Naive B cell (primary cell): ENCODE measurements around the gene MAPK8. TPM values are rescaled to one million over a fixed set of nuclear protein-coding genes. Genes with fewer than 3 reads are reported as not detected.

ENCODE experiments used
- ATAC-seq, 2 donors: fragments of 150-1000 bp; cut with Tn5 transposase; 2 replicates each; pipeline ENCODE4 v1.10.0; 2021; ENCODE audit warnings: low read depth in 2 of 2, mild to moderate bottlenecking in 2 of 2, moderate library complexity in 2 of 2
- DNase-seq: peaks from one replicate; pipeline ENCODE4 v3.0.0; 2022
- H3K27ac Mint-ChIP-seq, 6 donors: one replicate each; pipeline ENCODE4 v1.8.0; 2020 to 2022; ENCODE audit warnings: mild to moderate bottlenecking in 6 of 6, mixed read lengths in 6 of 6, moderate library complexity in 5 of 6, inconsistent platforms in 2 of 6
- H3K27me3 Mint-ChIP-seq, 3 donors: one replicate each; pipeline ENCODE4 v1.8.0; 2021 to 2022; ENCODE audit warnings: mixed read lengths in 3 of 3, mild to moderate bottlenecking in 1 of 3
- H3K36me3 Mint-ChIP-seq, 2 donors: one replicate each; pipeline ENCODE4 v1.8.0; 2020 to 2022; ENCODE audit warnings: mixed read lengths in 2 of 2, inconsistent platforms in 1 of 2, mild to moderate bottlenecking in 1 of 2
- H3K4me1 Mint-ChIP-seq, 3 donors: one replicate each; pipeline ENCODE4 v1.8.0; 2020 to 2022; ENCODE audit warnings: mixed read lengths in 3 of 3, inconsistent platforms in 1 of 3, mild to moderate bottlenecking in 1 of 3, moderate library complexity in 1 of 3
- H3K4me3 Mint-ChIP-seq, 8 donors: one replicate each; pipeline ENCODE4 v1.8.0; 2020 to 2022; ENCODE audit warnings: mild to moderate bottlenecking in 8 of 8, mixed read lengths in 8 of 8, moderate library complexity in 8 of 8, inconsistent platforms in 2 of 8
- H3K9me3 Mint-ChIP-seq, 7 donors: one replicate each; pipeline ENCODE4 v1.8.0; 2020 to 2022; ENCODE audit warnings: mixed read lengths in 7 of 7, mild to moderate bottlenecking in 5 of 7, inconsistent platforms in 2 of 7, moderate library complexity in 1 of 7
- polyA plus RNA-seq, 6 donors: library from polyadenylated mRNA; unstranded; fragments of 300-500 nt; fragmentation: Illumina TruSeq; gene quantifications; one replicate each; pipeline ENCODE4 v1.2.3, GENCODE V29; 2021; ENCODE audit warnings: low read depth in 6 of 6

MAPK8 gene
- polyA plus RNA-seq, 6 donors from 2014 or later = 7.0 to 25.8 (median 22.1) TPM

DNA sequence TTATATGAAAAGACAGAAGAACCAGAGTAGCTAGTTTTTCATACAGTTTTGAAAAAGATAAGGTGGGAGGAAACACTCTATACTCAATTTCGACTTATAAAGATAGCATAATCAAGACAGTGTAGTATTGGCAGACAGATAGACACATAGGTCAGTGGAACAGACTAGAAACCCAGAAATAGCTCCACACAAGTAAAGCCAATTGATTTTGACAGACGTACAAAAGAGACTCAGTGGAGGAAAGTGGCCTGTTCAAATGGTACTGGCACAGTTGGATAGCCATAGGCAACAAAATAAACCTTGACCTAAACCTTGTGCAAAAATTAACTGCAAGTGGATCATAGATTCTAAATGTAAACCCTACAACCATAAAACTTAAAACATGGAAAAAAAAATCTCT, 46.8 kb downstream of the MAPK8 start:
- Mint-ChIP-seq H3K27me3 (no peaks in the 10 kb centered on the region), H3K4me1 (peaks cover 0 to 24% (median 21%) of the 10 kb centered on the region in 3 donors), H3K9me3 (peaks cover 0 to 9% (median 4%) of the 10 kb centered on the region in 7 donors), H3K4me3 (no peak overlapping the region), H3K27ac (peak overlapping the region in 1 of 6 donors; percentile 22), H3K36me3 (peaks cover 0 to 13% of the 10 kb centered on the region in 2 donors)
- DNase-seq = no peak
- ATAC-seq = no peak

DNA sequence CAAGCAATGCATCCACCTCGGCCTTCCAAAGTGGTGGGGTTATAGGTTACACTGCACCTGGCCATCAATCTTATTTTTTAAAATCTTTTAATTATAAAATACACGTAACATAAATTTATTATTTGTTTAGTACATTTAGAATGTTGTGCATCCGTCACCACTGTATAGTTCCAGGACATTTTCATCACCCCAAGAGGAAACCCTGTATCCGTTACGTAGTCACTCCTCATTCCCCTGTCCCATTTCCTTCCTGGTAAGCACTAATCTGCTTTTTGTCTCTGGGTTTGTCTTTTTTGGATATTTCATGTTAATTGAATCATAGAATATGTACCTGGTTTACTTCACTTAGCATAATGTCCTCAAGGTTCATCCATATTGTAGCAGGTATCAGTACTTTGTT, 51.2 kb downstream of the MAPK8 start:
- H3K27me3 Mint-ChIP-seq = no peaks in the 10 kb centered on the region
- H3K4me1 Mint-ChIP-seq = peaks cover 0 to 25% (median 22%) of the 10 kb centered on the region in 3 donors
- peak overlapping the region in 1 of 6 donors; percentile 86 for H3K27ac Mint-ChIP-seq
- peaks cover 0 to 2% (median 0%) of the 10 kb centered on the region in 7 donors for H3K9me3 Mint-ChIP-seq
- no peak overlapping the region for H3K4me3 Mint-ChIP-seq
- ATAC-seq (no peak), DNase-seq (no peak)
- H3K36me3 Mint-ChIP-seq = no peaks in the 10 kb centered on the region

- ATAC-seq = no peak
- Mint-ChIP-seq H3K27ac (peak overlapping the region in 2 of 6 donors; percentile 7 to 13), H3K4me1 (peaks cover 0 to 25% (median 22%) of the 10 kb centered on the region in 3 donors), H3K9me3 (peaks cover 0 to 2% (median 0%) of the 10 kb centered on the region in 7 donors), H3K36me3 (no peaks in the 10 kb centered on the region), H3K4me3 (no peak overlapping the region), H3K27me3 (no peaks in the 10 kb centered on the region)
- DNase-seq = no peak
Measured at GRCh38 chr10:48358162-48358561, 51.7 kb downstream of the MAPK8 start.

- no peak for ATAC-seq
- no peak for DNase-seq
- Mint-ChIP-seq H3K36me3 (no peaks in the 10 kb centered on the region), H3K27ac (no peak overlapping the region), H3K27me3 (no peaks in the 10 kb centered on the region), H3K9me3 (peaks cover 0 to 2% (median 0%) of the 10 kb centered on the region in 7 donors), H3K4me3 (no peak overlapping the region), H3K4me1 (peaks cover 0 to 23% (median 20%) of the 10 kb centered on the region in 3 donors)
Measured at GRCh38 chr10:48358838-48359237, 52.4 kb downstream of the MAPK8 start.

GRCh38 chr10:48361176-48361575, 54.7 kb downstream of the MAPK8 start:
- no peak overlapping the region for H3K4me3 Mint-ChIP-seq
- H3K36me3 Mint-ChIP-seq = no peaks in the 10 kb centered on the region
- H3K4me1 Mint-ChIP-seq = peaks cover 0 to 23% (median 20%) of the 10 kb centered on the region in 3 donors
- DNase-seq = no peak
- H3K27me3 Mint-ChIP-seq = no peaks in the 10 kb centered on the region
- H3K27ac Mint-ChIP-seq = peak overlapping the region in 2 of 6 donors; percentile 8 to 53
- no peak for ATAC-seq
- no peaks in the 10 kb centered on the region for H3K9me3 Mint-ChIP-seq

DNA sequence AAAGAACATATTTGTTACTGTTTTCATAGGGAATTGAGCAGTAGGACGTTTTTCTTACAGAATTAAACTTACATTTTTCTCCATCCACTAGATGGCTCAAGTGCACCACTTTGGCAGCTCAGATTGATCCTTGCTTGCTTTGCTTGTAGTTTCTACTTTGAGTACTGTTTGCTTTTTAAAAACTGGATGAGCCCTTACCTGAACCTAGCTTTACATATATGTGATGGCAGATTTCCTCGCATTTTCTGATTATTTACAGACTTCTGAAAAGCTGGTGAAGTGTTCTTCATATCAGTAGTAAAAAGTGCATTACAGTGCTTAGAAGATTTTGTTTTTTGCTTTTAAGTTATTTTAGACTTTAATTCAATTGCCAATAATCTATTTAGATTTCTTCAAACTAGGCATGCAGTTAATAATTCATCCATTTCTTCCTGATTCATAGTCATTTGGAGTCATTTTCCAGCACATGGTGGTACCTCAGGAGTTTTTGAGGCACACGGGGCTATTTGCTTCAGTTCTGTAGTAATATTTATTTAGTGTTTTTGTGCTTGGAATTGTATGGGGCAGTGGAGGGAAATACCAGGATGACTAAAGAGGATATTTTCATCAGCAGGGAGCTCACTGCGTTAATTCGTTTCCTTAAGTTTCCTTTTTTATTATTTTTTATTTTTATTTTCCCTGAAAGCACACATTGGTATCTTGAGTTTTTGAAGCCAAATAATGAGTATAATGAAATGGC, 57.3 kb downstream of the MAPK8 start:
- H3K4me1 Mint-ChIP-seq = peaks cover 0 to 21% (median 15%) of the 10 kb centered on the region in 3 donors
- H3K4me3 Mint-ChIP-seq = no peak overlapping the region
- no peaks in the 10 kb centered on the region for H3K27me3 Mint-ChIP-seq
- H3K27ac Mint-ChIP-seq = peak overlapping the region in 2 of 6 donors; percentile 7 to 42
- peak; percentile 27 to 51 for ATAC-seq
- H3K36me3 Mint-ChIP-seq = no peaks in the 10 kb centered on the region
- H3K9me3 Mint-ChIP-seq = no peaks in the 10 kb centered on the region
- DNase-seq = peak; percentile 17

DNA sequence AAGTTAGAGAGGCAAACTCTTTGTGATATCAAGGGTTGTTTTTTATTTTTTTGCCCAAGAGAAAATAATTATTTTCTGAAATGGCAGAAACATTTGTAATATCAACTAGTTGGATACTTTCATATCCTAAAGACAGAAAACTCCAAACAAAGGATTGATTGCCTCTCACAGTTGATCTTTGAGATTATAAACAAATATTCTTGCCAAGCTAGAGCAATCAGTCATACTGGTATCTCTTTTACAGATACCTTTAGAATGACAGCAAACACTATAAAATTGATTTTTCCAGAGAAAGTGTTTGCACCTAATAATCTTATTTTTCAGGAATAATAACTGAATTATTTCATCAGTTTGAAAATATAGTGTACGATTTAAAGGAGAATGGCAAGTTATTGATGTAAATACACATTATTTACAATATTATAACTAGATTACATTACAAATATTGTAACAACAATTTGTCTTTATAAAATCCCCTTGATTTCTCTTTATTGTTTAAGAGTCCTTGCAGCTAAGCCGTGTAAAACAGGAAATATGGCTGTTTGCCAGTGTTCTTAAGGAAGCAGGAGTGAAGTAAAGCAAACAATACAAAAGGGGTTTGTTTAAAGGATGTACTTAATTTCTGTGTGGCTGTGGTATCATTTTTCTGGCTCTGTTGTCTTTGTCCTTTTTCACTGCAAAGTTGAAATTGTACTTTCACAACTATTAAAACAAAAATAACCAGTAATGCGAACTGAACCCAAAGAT, 58.4 kb downstream of the MAPK8 start:
- no peak overlapping the region for H3K4me3 Mint-ChIP-seq
- no peaks in the 10 kb centered on the region for H3K36me3 Mint-ChIP-seq
- no peak for DNase-seq
- ATAC-seq = no peak
- H3K27ac Mint-ChIP-seq = no peak overlapping the region
- H3K4me1 Mint-ChIP-seq = peaks cover 0 to 21% (median 15%) of the 10 kb centered on the region in 3 donors
- no peaks in the 10 kb centered on the region for H3K9me3 Mint-ChIP-seq
- H3K27me3 Mint-ChIP-seq = no peaks in the 10 kb centered on the region

DNA sequence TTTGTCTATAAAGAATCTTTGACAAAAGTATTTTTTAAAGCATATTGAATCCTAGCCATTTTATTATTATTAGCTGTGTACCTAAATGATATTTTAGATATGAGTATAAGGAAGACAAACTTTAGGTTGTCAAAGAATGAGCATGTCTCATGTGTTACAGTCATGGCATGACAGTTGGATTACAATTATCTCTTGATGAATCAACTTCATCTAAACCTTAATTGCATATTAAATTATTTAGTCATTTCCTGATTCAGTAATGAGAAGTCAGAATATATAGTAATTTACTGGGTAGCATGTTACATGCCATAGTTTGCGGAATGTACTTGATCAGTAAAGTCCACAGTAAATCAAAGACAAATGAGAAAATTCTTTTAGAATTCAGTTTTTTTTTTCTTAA, 59.2 kb downstream of the MAPK8 start:
- no peak for ATAC-seq
- no peaks in the 10 kb centered on the region for H3K27me3 Mint-ChIP-seq
- DNase-seq = no peak
- no peak overlapping the region for H3K4me3 Mint-ChIP-seq
- peaks cover 0 to 19% (median 15%) of the 10 kb centered on the region in 3 donors for H3K4me1 Mint-ChIP-seq
- no peak overlapping the region for H3K27ac Mint-ChIP-seq
- no peaks in the 10 kb centered on the region for H3K36me3 Mint-ChIP-seq
- no peaks in the 10 kb centered on the region for H3K9me3 Mint-ChIP-seq

GRCh38 chr10:48366261-48366660, 59.8 kb downstream of the MAPK8 start:
- DNase-seq (no peak), ATAC-seq (no peak)
- H3K9me3 Mint-ChIP-seq = no peaks in the 10 kb centered on the region
- peaks cover 0 to 16% (median 14%) of the 10 kb centered on the region in 3 donors for H3K4me1 Mint-ChIP-seq
- H3K36me3 Mint-ChIP-seq = no peaks in the 10 kb centered on the region
- H3K4me3 Mint-ChIP-seq = no peak overlapping the region
- no peaks in the 10 kb centered on the region for H3K27me3 Mint-ChIP-seq
- H3K27ac Mint-ChIP-seq = no peak overlapping the region

DNA sequence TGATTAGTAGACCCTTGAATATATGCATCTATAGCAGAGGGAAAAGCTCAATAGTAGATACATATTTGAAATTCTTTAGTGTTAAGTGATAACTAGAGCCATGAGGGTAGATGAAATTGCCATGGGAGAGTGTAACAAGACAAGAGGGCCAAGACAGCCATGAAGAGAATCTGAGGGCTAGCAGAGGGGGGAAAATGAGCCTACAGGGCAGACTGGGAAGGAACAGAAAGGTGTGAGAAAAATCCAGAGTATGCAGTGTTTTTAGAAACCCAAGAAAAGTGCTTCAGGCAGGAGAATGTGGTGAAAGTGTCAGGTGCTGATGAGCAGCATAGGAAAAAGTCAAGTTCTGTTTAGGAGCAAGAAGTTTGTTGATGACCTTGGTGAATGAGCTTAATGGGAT, 63.0 kb downstream of the MAPK8 start:
- Mint-ChIP-seq H3K27me3 (no peaks in the 10 kb centered on the region), H3K27ac (no peak overlapping the region), H3K4me1 (peaks cover 0 to 11% (median 8%) of the 10 kb centered on the region in 3 donors), H3K9me3 (peaks cover 0 to 5% (median 1%) of the 10 kb centered on the region in 7 donors), H3K4me3 (no peak overlapping the region), H3K36me3 (peaks cover 5 to 7% of the 10 kb centered on the region in 2 donors)
- ATAC-seq (no peak), DNase-seq (no peak)

DNA sequence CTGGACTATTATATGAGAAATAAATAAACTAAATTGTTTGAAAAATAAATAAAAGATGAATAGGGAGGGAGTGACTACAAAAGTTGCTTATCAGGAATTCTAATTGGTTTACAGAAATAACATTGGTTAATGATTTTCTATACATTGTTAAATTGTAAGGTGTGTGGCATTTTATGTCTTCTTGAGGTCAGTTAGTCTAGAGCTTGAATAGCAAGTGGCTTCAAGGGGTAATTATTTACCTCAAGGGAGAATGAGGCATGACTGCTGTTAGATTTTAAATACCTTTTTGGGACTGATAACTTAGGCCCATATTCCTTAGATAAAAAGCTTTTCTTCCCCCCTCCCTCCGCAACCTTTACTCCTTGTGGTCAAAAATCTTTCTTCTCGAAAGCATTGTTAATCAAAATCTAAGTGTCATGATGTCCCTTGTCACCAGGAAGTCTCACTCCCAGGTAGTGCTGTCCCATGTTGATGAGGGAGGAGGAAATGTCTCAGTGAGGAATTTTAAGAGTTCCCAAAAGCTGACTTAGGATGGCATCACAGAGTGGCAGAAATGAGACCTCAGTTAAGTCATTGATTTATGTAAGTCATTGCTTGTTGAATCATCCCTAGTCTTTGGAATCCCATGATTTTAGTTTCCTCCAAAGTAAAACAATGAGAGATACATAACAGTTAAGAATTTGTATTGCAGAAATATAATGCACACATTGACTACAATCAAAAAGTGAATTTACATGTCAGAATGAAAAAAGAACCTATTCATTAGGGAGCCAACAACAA, 71.5 kb downstream of the MAPK8 start:
- Mint-ChIP-seq H3K36me3 (peaks cover 15 to 19% of the 10 kb centered on the region in 2 donors), H3K27ac (no peak overlapping the region), H3K9me3 (peaks cover 5 to 28% (median 12%) of the 10 kb centered on the region in 7 donors), H3K27me3 (no peaks in the 10 kb centered on the region), H3K4me1 (peaks cover 0 to 4% (median 3%) of the 10 kb centered on the region in 3 donors), H3K4me3 (no peak overlapping the region)
- DNase-seq (no peak), ATAC-seq (no peak)

- Mint-ChIP-seq H3K4me3 (no peak overlapping the region), H3K9me3 (peaks cover 5 to 28% (median 12%) of the 10 kb centered on the region in 7 donors), H3K4me1 (peaks cover 0 to 3% (median 0%) of the 10 kb centered on the region in 3 donors), H3K36me3 (peaks cover 15 to 19% of the 10 kb centered on the region in 2 donors), H3K27ac (peak overlapping the region in 1 of 6 donors; percentile 30), H3K27me3 (no peaks in the 10 kb centered on the region)
- ATAC-seq = no peak
- no peak for DNase-seq
Measured at GRCh38 chr10:48378675-48379074, 72.2 kb downstream of the MAPK8 start.

- no peak overlapping the region for H3K27ac Mint-ChIP-seq
- peaks cover 0 to 17% (median 12%) of the 10 kb centered on the region in 7 donors for H3K9me3 Mint-ChIP-seq
- H3K27me3 Mint-ChIP-seq = no peaks in the 10 kb centered on the region
- no peak for DNase-seq
- ATAC-seq = no peak
- H3K4me1 Mint-ChIP-seq = peaks cover 3 to 6% (median 5%) of the 10 kb centered on the region in 3 donors
- no peak overlapping the region for H3K4me3 Mint-ChIP-seq
- peaks cover 12 to 15% of the 10 kb centered on the region in 2 donors for H3K36me3 Mint-ChIP-seq
Measured at GRCh38 chr10:48381971-48382370, 75.5 kb downstream of the MAPK8 start.
